ENCODE results near the gene ZNF516. TPM values are rescaled to one million over a fixed set of nuclear protein-coding genes. Genes with fewer than 3 reads are reported as not detected.

The ZNF516 gene
- total and polyA plus RNA-seq, 2 of the 13 experiments (the other 11 are each of a cell fraction or from before 2014, with no cell fraction given), result 16.6 to 18.7 TPM

GRCh38 chr18:76493213-76494161 is 1.6 kb downstream of the ZNF516 start (continued):
- TF ChIP-seq ZNF382 (CRISPR knock-in tag; IDR thresholded peaks at IDR 0.05; ENCODE audit: borderline replicate concordance) (no peak), ZBTB14 (CRISPR knock-in tag; IDR thresholded peaks at IDR 0.05) (0 out of 2 replicates have a peak, but pooled peaks have one; percentile 16), ZNF441 (CRISPR knock-in tag; IDR thresholded peaks at IDR 0.05; ENCODE audit: borderline replicate concordance) (no peak), ZNF569 (CRISPR knock-in tag; IDR thresholded peaks at IDR 0.05; ENCODE audit: borderline replicate concordance) (no peak), ZFP37 (CRISPR knock-in tag; IDR thresholded peaks at IDR 0.05; ENCODE audit: borderline replicate concordance) (no peak), NFAT5 (CRISPR knock-in tag; IDR thresholded peaks at IDR 0.05) (no peak), ZMAT5 (CRISPR knock-in tag; IDR thresholded peaks at IDR 0.05; ENCODE audit: borderline replicate concordance, low read depth) (no peak), BRF2 (CRISPR knock-in tag; IDR thresholded peaks at IDR 0.05) (0 out of 2 replicates have a peak, but pooled peaks have one; percentile 3), ZFP90 (CRISPR knock-in tag; IDR thresholded peaks at IDR 0.05; ENCODE audit: borderline replicate concordance) (no peak), ZEB1 (IDR thresholded peaks at IDR 0.05; ENCODE audit: insufficient replicate concordance, low read depth) (no peak), CCAR2 (optimal IDR thresholded peaks at IDR 0.05; ENCODE audit: low read depth, low read length) (no peak), ZNF572 (CRISPR knock-in tag; IDR thresholded peaks at IDR 0.05) (no peak), ZNF326 (CRISPR knock-in tag; IDR thresholded peaks at IDR 0.05; ENCODE audit: borderline replicate concordance) (no peak), NCOR1 (IDR thresholded peaks at IDR 0.05; ENCODE audit: borderline replicate concordance, low read length) (peak; percentile 75), MTERF4 (CRISPR knock-in tag; IDR thresholded peaks at IDR 0.05) (no peak), RFX5 (IDR thresholded peaks at IDR 0.05; ENCODE audit: low read depth, low read length) (no peak), HOXD1 (CRISPR knock-in tag; IDR thresholded peaks at IDR 0.05) (no peak)
